Gastrocnemius medialis (tissue), 4 donors: ENCODE measurements around the gene HSPA4. TPM values are rescaled to one million over a fixed set of nuclear protein-coding genes. Genes with fewer than 3 reads are reported as not detected.

Source experiments
- ATAC-seq, 2 donors: fragments of 150-250 bp; one replicate each; pipeline ENCODE4 v1.9.1; 2016
- DNase-seq, 2 donors: peaks; one replicate each; pipeline ENCODE4 v3.0.0-alpha.2; 2019
- H3K27ac ChIP-seq, 4 donors: fragments of 200-600 bp; sonication (generic); 1 replicate in 1 of 4; 2 replicates in 3 of 4; pipeline ENCODE4 v1.5.1; 2016 to 2018; ENCODE audit warnings: mild to moderate bottlenecking in 2 of 4, moderate library complexity in 1 of 4
- H3K27me3 ChIP-seq, 3 donors: fragments of 200-600 bp; sonication (generic) in 2 of 3; 1 replicate in 1 of 3; 2 replicates in 2 of 3; pipeline versions ENCODE4 v1.5.1 to v1.6.0; 2016 to 2019; ENCODE audit warnings: mild to moderate bottlenecking in 1 of 3, moderate library complexity in 1 of 3
- H3K36me3 ChIP-seq, 2 donors: fragments of 200-600 bp; sonication (generic) in 1 of 2; one replicate each; pipeline ENCODE4 v1.5.1; 2017 to 2018
- H3K4me1 ChIP-seq, 2 donors: fragments of 200-600 bp; sonication (generic) in 1 of 2; one replicate each; pipeline ENCODE4 v1.5.1; 2016 to 2017; ENCODE audit warnings: mild to moderate bottlenecking in 2 of 2
- H3K4me3 ChIP-seq, 4 donors: fragments of 200-600 bp; sonication (generic) in 3 of 4; 1 replicate in 1 of 4; 2 replicates in 3 of 4; pipeline ENCODE4 v1.5.1; 2016 to 2019; ENCODE audit warnings: mild to moderate bottlenecking in 2 of 4
- H3K9me3 ChIP-seq, 3 donors: fragments of 200-600 bp; sonication (generic) in 2 of 3; 1 replicate in 1 of 3; 2 replicates in 2 of 3; pipeline ENCODE4 v1.5.1; 2016 to 2019
- POLR2A ChIP-seq, 2 donors: fragments of 450-650 bp; IDR thresholded peaks; one replicate each; pipeline ENCODE4 v1.6.1; 2017; ENCODE audit warnings: antibody characterized with exemption in 2 of 2, mild to moderate bottlenecking in 2 of 2, moderate library complexity in 2 of 2
- in situ Hi-C, 4 donors: fragments of 200-750 bp; cut with MboI; loops; one replicate each; pipeline versions ENCODE4 v1.15.0 to v1.8.0; 2017; ENCODE audit warnings: low sequenced_read_pairs in 4 of 4
- intact Hi-C: fragments of 100-400 bp; cut with DNase I; formaldehyde crosslinking; loops from one replicate; pipeline ENCODE4 v1.15.1; 2023; ENCODE audit warnings: low total_unique reads
- total RNA-seq, 4 donors: library from RNA; depleted of rRNA; stranded (reverse); fragments of >200 nt; gene quantifications; one replicate each; pipeline versions ENCODE4 v1.1.0 to v1.2.3, GENCODE V29; 2016
- TF ChIP-seq, protein P1 (sequence below), 5 experiments: fragments of 450-650 bp in 3 of 5; fragments of 200-600 bp in 2 of 5; sonication (generic) in 2 of 5; IDR thresholded peaks in 4 of 5; conservative IDR thresholded peaks in 1 of 5; 1 replicate in 4 of 5; 2 replicates in 1 of 5; pipeline ENCODE4 v1.5.1; 2016 to 2019; ENCODE audit warnings: antibody characterized with exemption in 5 of 5, mild to moderate bottlenecking in 3 of 5, moderate library complexity in 3 of 5

The HSPA4 gene
- total RNA-seq, 4 donors from 2014 or later, result 62.6 to 96.4 (median 74.1) TPM

DNA sequence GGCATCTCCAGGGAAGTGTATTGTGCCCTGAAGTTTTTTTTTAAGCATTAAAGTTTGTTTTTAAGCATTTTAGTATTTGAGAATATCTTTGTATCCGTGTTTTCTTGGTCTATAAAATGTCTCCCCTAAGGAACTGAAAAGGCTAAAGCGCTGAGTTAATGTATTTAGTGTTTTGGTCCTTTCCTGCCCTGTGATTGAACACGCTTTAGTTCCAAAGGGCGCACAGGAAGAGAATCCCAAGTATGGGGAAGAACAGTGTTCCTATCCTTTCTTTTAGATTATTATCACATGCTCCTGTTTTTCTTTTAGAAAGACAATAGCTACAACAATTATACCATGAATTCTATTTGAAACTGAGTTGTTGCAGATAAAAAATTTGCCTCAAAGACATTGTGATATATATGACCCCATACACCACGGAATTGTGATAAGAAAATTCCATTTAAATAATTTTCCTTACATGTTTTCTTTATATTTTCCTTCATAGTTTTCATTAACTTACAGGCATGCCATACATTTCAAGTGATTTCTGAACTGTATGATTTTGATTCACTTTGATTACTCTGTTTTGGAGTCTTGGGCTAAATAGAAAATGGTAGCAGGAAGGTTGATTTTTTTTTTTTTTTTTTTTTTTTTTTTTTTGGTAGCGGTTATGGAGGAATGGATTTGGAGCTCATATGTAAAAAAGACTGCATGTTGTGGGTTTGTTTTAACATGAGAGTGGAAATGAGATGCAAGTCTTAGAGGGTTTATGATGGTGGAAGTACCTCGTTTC lies 3.1 kb downstream of the HSPA4 start:
- H3K36me3 ChIP-seq, result no peaks in the 10 kb centered on the region
- ATAC-seq, result no peak
- TF ChIP-seq POLR2A (IDR thresholded peaks at IDR 0.05), result no peak
- TF ChIP-seq, protein P1, sequence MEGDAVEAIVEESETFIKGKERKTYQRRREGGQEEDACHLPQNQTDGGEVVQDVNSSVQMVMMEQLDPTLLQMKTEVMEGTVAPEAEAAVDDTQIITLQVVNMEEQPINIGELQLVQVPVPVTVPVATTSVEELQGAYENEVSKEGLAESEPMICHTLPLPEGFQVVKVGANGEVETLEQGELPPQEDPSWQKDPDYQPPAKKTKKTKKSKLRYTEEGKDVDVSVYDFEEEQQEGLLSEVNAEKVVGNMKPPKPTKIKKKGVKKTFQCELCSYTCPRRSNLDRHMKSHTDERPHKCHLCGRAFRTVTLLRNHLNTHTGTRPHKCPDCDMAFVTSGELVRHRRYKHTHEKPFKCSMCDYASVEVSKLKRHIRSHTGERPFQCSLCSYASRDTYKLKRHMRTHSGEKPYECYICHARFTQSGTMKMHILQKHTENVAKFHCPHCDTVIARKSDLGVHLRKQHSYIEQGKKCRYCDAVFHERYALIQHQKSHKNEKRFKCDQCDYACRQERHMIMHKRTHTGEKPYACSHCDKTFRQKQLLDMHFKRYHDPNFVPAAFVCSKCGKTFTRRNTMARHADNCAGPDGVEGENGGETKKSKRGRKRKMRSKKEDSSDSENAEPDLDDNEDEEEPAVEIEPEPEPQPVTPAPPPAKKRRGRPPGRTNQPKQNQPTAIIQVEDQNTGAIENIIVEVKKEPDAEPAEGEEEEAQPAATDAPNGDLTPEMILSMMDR (IDR thresholded peaks at IDR 0.05 in 4 of 5, conservative IDR thresholded peaks at IDR 0.05 in 1 of 5), result no peak
- intact Hi-C loops (loop anchor here (5.0 kb wide), 1 partner anchor 223 kb away; the partner anchor contains the start of gene SHROOM1), in situ Hi-C loops (no loop called here)
- no peak overlapping the region for H3K4me3 ChIP-seq
- no peaks in the 10 kb centered on the region for H3K27me3 ChIP-seq
- DNase-seq, result no peak
- no peak overlapping the region for H3K27ac ChIP-seq
- H3K4me1 ChIP-seq, result peaks cover 33 to 39% of the 10 kb centered on the region in 2 donors
- H3K9me3 ChIP-seq, result no peaks in the 10 kb centered on the region

DNA sequence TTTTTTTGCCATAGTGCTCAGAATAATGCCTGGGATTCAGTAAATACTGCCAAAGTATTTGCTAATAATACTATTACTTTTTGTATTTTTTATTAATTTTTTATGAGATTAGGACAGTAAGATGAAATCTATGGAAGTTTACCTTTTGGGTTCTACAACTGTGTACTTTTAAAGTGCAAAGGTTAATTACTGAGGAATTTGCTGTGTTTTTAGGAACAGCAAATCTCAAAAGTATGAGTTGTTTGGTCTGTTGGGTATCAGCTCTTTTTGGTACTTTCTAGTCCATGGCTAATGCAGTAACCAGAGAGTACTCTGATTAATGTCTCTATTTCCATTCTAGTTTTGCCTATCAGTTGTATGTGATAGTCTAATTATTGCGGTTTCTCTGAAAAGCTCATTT lies 5.1 kb downstream of the HSPA4 start:
- DNase-seq (no peak), ATAC-seq (no peak)
- intact Hi-C loops (no loop called here), in situ Hi-C loops (no loop called here)
- peaks cover 24 to 30% of the 10 kb centered on the region in 2 donors for H3K4me1 ChIP-seq
- no peak overlapping the region for H3K4me3 ChIP-seq
- H3K27me3 ChIP-seq, result no peaks in the 10 kb centered on the region
- no peaks in the 10 kb centered on the region for H3K36me3 ChIP-seq
- TF ChIP-seq, protein P1 (IDR thresholded peaks at IDR 0.05 in 4 of 5, conservative IDR thresholded peaks at IDR 0.05 in 1 of 5), result no peak
- TF ChIP-seq POLR2A (IDR thresholded peaks at IDR 0.05), result no peak
- H3K27ac ChIP-seq, result no peak overlapping the region
- H3K9me3 ChIP-seq, result no peaks in the 10 kb centered on the region

DNA sequence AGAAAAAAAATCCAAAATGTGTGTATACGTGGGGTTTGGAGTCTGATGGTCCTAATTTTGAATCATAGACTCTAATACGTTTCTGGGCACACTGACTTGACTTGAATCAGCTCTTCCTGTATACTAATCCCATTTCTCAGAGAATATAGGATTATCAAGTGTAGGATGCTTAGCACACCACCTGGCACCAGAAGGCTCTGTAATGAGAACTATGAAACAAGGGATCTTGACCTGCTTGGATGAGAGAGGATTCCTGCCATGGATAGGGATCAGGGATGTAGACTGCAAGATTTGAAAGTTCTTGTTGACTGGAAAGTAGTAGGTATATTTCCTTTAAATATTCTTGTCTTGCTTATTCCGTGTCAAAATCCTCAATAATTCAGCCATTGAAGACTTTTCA lies 7.8 kb downstream of the HSPA4 start:
- Histone ChIP-seq H3K4me3 (no peak overlapping the region), H3K27me3 (no peaks in the 10 kb centered on the region), H3K36me3 (no peaks in the 10 kb centered on the region), H3K9me3 (no peaks in the 10 kb centered on the region), H3K4me1 (peaks cover 27% of the 10 kb centered on the region in 2 donors), H3K27ac (no peak overlapping the region)
- intact Hi-C loops, result no loop called here
- no peak for DNase-seq
- in situ Hi-C loops, result no loop called here
- ATAC-seq, result no peak
- TF ChIP-seq, protein P1 (IDR thresholded peaks at IDR 0.05 in 4 of 5, conservative IDR thresholded peaks at IDR 0.05 in 1 of 5), result no peak
- TF ChIP-seq POLR2A (IDR thresholded peaks at IDR 0.05), result no peak

DNA sequence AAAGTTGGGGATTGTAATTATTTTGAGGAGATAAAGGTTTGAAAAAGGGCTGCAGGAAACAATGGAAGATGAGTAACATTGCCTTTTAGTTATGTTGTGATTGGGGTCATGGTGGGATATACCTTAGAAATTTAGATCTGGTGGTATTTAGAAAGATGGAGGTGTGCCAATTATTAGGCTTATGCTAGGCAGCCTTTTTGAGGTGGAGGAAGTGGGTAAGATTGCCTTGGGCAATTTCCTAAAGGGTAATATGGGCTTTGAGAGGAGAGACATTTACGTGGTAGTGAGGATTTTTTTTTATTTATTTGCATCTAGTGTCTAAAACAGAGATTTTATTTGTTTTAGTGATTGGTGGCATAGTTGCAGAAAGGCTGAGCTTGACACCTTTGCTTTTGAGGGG lies 10.5 kb downstream of the HSPA4 start:
- H3K9me3 ChIP-seq, result no peaks in the 10 kb centered on the region
- no peak overlapping the region for H3K4me3 ChIP-seq
- in situ Hi-C loops (no loop called here), intact Hi-C loops (no loop called here)
- no peak overlapping the region for H3K27ac ChIP-seq
- ATAC-seq (no peak), DNase-seq (no peak)
- no peak for TF ChIP-seq POLR2A (IDR thresholded peaks at IDR 0.05)
- TF ChIP-seq, protein P1 (IDR thresholded peaks at IDR 0.05 in 4 of 5, conservative IDR thresholded peaks at IDR 0.05 in 1 of 5), result no peak
- peaks cover 35 to 47% of the 10 kb centered on the region in 2 donors for H3K4me1 ChIP-seq
- H3K36me3 ChIP-seq, result peaks cover 0 to 3% of the 10 kb centered on the region in 2 donors
- H3K27me3 ChIP-seq, result no peaks in the 10 kb centered on the region
